ENCODE measurements around the gene EVPL. TPM values are rescaled to one million over a fixed set of nuclear protein-coding genes. Genes with fewer than 3 reads are reported as not detected.
A peak's percentile ranks its signal among the peaks of the same experiment; 100 is the strongest.

Gene EVPL
- total and polyA plus RNA-seq, 2 of the 13 experiments (the other 11 are each of a cell fraction or from before 2014, with no cell fraction given), result 2.1 to 8.2 TPM

DNA sequence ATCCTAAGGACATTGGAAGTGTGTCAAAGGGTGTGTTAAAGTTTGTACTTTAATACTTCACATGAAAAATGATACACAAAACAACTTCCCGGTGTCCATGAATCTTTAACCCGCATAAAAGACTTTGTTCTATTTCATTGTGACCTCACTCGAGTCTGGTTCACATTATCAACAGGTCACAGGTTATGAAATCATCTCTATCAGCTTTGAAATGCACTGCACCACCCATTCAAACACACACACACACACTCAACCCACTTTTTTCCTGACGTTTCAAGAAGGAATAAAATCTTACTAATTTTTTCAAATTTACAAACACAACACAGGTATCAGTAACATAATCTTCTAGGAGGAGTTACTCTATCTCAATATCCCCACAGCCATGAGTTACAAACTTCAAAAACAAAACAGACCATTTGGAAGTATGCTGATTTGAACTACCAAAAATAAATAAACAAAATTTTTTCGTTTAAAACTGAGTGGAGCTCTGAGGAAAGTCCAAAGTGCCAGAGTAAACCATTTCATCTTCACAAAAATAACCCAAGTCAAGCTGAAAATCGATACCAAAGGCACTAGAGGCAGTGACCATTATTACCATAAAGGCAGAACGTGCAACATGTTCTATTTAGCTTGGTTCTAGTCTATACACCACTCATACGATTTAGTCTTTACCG, 50.8 kb downstream of the EVPL start (continued):
- TF ChIP-seq ISL2 (CRISPR knock-in tag; IDR thresholded peaks at IDR 0.05) (peak; percentile 64), POLR2AphosphoS5 (IDR thresholded peaks at IDR 0.05; ENCODE audit: low read depth, low read length) (peak; percentile 53), BRD4 (CRISPR knock-in tag; IDR thresholded peaks at IDR 0.05) (no peak), ZC3H13 (CRISPR knock-in tag; IDR thresholded peaks at IDR 0.05) (no peak), RARA (CRISPR knock-in tag; IDR thresholded peaks at IDR 0.05) (peak; percentile 93), CEBPZ (IDR thresholded peaks at IDR 0.05; ENCODE audit: low read length) (no peak), ZNF772 (CRISPR knock-in tag; IDR thresholded peaks at IDR 0.05) (no peak), KLF9 (CRISPR knock-in tag; IDR thresholded peaks at IDR 0.05; ENCODE audit: low read depth) (no peak), PHF8 (CRISPR knock-in tag; IDR thresholded peaks at IDR 0.05) (no peak), MATR3 (CRISPR knock-in tag; IDR thresholded peaks at IDR 0.05) (no peak), MAF1 (CRISPR knock-in tag; IDR thresholded peaks at IDR 0.05; ENCODE audit: borderline replicate concordance) (no peak), HNRNPL (IDR thresholded peaks at IDR 0.05; ENCODE audit: low read depth, low read length) (no peak), MEF2D (CRISPR knock-in tag; IDR thresholded peaks at IDR 0.05) (peak; percentile 65; the same call in 1 of the 2 replicates), MAFF (IDR thresholded peaks at IDR 0.05; ENCODE audit: low read depth, low read length) (no peak), TRAFD1 (CRISPR knock-in tag; IDR thresholded peaks at IDR 0.05; ENCODE audit: borderline replicate concordance) (no peak; the same call in 1 of the 2 replicates), KAT8 (CRISPR knock-in tag; IDR thresholded peaks at IDR 0.05) (0 out of 2 replicates have a peak, but pooled peaks have one; percentile 49), ZNF414 (CRISPR knock-in tag; IDR thresholded peaks at IDR 0.05) (0 out of 2 replicates have a peak, but pooled peaks have one; percentile 25), ZNF598 (CRISPR knock-in tag; IDR thresholded peaks at IDR 0.05; ENCODE audit: borderline replicate concordance) (no peak)
- TF ChIP-seq, protein P1, sequence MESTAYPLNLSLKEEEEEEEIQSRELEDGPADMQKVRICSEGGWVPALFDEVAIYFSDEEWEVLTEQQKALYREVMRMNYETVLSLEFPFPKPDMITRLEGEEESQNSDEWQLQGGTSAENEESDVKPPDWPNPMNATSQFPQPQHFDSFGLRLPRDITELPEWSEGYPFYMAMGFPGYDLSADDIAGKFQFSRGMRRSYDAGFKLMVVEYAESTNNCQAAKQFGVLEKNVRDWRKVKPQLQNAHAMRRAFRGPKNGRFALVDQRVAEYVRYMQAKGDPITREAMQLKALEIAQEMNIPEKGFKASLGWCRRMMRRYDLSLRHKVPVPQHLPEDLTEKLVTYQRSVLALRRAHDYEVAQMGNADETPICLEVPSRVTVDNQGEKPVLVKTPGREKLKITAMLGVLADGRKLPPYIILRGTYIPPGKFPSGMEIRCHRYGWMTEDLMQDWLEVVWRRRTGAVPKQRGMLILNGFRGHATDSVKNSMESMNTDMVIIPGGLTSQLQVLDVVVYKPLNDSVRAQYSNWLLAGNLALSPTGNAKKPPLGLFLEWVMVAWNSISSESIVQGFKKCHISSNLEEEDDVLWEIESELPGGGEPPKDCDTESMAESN (CRISPR knock-in tag; conservative IDR thresholded peaks at IDR 0.05), result no peak
- TF ChIP-seq, protein P2, sequence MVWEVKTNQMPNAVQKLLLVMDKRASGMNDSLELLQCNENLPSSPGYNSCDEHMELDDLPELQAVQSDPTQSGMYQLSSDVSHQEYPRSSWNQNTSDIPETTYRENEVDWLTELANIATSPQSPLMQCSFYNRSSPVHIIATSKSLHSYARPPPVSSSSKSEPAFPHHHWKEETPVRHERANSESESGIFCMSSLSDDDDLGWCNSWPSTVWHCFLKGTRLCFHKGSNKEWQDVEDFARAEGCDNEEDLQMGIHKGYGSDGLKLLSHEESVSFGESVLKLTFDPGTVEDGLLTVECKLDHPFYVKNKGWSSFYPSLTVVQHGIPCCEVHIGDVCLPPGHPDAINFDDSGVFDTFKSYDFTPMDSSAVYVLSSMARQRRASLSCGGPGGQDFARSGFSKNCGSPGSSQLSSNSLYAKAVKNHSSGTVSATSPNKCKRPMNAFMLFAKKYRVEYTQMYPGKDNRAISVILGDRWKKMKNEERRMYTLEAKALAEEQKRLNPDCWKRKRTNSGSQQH (CRISPR knock-in tag; IDR thresholded peaks at IDR 0.05; ENCODE audit: low read depth), result no peak

Data from HepG2 (cell line).